T-helper 2 cell (primary cell): Measurements from ENCODE around the gene RSRP1.
A peak's percentile ranks its signal among the peaks of the same experiment; 100 is the strongest.

Experiments
- DNase-seq, 5 experiments: peaks; one replicate each; pipeline versions ENCODE4 v3.0.0 to v3.0.0-alpha.2; 2012 to 2022

RSRP1 gene

DNA sequence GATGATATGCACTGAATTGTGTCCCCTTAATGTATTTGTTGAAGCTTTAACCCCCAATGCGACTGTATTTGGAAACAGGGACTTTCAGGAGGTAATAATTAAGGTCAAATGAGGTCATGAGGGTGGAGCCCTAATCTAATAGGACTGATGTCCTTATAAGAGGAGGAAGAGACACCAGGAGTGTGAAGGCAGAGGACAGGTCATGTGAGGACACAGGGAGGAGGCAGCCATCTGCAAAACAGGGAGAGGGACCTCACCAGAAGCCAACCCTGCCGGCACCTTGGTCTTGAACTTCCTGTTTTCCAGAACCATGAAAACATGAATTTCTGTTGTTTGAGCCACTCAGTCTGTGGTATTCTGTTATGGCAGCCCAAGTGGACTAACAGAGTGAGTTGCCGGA, 30.2 kb downstream of the RSRP1 start:
- no peak for DNase-seq

- DNase-seq, result no peak
Measured at GRCh38 chr1:25216123-25216522, 31.1 kb downstream of the RSRP1 start.

DNA sequence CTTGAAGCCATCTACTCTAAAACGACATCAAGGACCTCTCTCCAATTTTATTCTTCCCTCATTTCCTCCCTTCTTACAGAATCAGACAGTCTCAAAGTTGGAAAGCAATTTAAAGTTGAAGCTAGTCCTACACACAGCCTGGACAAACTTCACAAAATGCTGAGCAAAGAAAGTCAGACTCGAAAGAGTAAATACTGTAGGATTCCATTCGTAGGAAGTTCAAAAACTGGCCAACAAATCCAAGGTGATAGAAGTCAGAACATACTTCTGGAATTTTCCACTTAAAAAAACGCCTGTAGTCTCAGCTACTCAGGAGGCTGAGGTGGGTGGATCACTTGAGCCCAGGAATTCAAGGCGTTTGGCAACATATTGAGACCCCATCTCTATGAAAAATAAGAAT, 34.5 kb downstream of the RSRP1 start:
- DNase-seq, result no peak

- no peak for DNase-seq
Measured at GRCh38 chr1:25210728-25211127, 36.5 kb downstream of the RSRP1 start.

DNA sequence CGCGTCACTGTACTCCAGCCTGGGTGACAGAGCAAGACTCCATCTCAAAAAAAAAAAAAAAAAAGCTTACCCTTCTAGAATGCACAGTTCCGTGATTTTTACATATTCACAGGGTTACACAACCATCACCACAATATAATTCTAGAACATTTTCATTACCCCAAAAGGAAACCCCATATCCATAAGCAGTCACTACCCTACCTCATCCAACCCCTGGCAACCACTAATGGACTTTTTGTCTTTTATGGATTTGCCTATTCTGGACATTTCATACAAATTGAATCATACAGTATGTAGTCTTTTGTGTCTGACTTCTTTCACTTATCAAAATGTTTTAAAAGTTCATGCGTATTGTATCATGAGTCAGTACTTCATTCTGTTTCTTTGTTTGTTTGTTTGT, 37.7 kb downstream of the RSRP1 start:
- DNase-seq, result no peak

DNA sequence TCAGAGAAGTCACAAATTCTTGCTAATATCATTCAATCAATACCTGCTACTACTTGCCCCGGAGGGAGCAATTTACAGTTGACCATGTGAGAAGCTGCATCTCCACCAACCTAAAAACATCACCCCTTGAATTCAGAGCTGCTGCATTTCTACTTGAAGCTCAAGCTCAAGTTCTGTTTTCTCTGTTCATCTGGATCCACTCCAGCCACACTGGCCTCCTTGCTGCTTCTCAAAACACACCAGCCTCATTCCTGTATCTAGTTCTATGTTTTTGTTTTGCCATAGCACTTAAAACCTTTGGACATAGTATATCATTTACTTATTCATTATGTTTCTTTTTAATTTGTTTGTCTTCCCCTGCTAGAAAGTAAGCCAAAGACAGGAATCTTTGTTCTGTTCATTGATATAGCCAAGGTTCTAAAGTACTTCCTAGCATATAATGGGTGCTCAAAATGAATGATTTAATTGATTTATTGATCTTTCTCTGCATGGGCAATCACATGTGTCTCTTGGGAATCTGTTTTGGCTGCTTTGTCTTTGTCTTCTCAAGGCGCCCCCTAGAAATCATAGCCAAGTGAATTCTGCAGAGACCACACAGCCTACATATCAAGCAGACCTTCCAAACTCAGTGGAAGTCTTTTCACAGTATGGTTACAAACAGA, 38.6 kb downstream of the RSRP1 start:
- DNase-seq, result no peak

- DNase-seq, result no peak
Measured at GRCh38 chr1:25208092-25208491, 39.2 kb downstream of the RSRP1 start.

DNA sequence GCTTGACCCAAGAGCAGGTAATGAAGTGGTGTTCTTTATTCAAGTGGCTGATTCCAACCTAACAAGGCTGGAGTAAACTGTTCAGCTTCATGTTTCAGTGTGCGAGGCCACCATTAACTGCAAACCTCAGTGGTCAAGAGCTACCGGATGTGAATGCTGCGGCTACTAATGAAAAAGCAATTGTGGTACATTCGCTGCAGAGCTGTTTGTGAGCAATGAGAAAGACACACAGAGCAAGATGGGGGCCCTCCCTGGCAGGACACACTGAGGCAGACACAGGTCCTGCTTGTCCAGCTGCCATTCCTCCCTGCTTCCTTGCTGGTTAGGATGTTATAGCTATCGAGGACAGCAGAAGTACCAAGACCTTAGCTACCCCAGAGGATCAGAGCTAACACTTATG, 41.1 kb downstream of the RSRP1 start:
- DNase-seq, result no peak

DNA sequence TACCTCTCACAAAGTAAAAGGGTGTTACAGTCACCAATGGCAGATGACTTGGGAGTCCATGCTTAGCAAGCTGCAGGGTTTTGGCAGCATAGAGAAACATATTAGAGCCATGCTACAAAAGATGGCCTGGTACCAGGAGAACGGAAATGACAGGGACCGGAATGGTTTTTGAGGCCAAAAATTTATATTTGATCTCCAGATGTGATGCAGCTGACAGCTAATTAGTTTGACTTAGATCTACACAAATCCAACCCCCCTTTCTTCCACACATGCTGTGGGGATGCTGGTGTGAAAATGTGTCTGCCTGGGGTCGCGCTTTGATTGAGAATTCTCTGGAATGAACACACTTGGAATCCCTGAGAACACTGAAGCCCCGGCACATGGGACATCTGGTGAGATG, 41.5 kb downstream of the RSRP1 start:
- DNase-seq, result no peak

DNA sequence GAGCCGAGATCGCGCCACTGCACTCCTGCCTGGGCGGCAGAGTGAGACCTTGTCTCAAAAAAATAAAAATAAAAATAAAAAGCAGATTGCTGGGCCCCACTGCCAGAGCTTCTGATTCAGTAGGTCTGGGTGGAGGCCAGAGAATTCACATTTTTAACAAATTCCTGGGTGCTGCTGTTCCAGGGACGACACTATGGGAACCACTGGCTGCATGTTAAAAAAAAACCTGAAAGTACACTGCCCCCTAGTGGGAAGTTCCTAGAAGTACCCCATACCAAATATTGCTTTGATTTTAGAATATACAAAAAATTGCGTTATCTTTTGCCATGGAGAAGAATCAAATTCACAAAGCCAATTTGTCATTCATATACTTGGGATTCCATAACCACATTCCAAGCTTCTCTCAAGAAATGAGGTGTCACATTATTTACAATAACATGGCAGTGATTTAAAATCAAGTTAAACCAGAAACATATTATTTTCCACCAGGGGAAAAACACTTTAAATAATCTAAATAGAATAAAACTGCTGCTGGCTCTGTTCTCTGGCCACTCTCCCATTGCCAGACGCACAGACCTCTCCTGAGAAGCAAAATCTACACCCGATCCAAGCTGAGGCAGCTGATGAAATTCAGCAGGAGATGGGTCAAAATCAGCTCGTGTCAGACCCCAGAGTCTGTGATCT, 42.3 kb downstream of the RSRP1 start:
- DNase-seq, result peak in 2 of 5 experiments; percentile 32 to 36

DNA sequence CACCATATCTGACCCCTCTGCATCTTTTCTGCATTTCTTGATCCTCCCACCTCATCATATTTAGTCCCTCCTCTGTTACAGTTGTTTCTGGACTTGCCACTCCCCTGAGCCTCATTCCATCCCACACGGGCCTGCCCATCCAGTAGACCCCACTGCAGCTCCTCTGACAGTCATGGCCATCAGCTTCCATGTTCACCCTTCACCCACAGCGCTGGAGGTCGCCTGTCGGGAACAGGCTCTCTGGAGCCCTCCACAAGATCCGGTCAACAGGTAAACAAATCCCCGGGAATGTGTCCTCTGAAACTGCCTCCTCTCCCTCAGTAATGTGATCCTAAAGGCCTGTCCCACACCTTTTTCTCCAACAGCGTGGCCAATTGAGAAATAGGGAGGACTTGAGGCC, 46.2 kb downstream of the RSRP1 start:
- no peak for DNase-seq

DNA sequence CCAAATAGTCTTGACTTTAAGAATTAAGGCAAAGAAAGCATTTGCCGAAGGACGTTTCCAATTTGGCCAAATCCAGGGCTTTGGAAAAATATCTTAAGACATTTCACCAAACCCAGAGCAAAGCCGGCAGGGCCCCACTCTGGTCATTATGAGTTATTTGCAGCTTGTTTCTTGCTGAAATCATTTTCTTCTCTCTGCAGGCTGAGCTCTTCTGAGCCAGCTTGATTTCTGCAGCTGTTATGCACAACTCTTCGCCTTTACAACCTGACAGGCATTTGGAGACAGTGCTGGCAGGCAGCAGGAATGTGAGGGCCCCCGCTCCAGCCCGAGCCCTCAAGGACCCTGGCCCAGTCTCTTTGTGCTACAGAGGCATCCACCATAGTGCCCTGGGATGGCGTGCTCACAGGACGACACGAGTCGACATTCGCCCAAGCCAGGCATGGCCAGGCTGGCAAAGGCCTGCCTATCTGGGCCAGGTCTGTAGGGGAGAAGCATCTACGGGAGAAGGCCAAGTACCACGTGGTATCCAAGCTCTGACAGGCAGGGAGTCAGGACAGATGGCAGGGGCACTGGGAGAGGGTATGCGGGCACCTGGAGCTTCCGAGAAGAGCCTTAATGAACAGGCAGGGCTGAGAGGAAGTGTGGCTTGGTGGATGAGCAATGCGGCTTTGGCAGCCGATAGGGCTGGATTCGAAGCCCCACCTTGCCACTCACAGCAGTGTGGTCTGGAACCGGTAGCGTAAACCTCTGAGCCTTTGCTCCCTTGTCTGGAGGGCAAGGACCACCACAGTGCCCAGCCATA, 47.2 kb downstream of the RSRP1 start:
- no peak for DNase-seq

DNA sequence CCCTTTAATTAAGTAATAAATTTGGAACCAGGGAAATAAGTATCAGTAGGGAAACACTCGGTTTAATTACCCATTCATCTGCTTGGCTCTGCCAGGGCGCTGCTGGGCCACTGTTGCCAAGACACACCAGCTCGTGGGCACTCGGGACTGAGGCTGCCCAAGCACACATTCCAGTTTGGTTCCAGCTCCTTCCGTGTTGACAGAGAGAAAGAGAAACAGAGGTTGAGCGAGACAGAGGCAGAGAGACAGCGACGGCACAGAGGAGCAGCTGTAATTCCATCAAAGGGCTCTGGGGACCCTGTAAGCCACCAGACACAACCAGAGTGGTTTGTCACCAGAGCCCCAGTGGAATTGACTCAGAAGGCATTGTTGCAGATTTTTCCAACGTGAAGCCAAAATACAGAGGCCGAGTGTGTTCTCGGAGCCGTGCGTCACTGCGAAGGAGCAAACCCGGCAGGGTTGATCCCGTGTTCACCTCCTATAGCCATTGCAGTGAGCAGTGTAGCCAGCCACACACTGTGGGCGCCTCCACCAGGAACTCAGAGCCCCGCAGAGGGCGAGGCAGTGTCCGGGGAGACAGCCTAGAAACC, 48.5 kb downstream of the RSRP1 start:
- DNase-seq, result no peak

GRCh38 chr1:25197982-25198662, 49.1 kb downstream of the RSRP1 start:
- DNase-seq, result no peak

- DNase-seq, result no peak
Measured at GRCh38 chr1:25197235-25197975, 49.8 kb downstream of the RSRP1 start.

GRCh38 chr1:25196830-25197229, 50.4 kb downstream of the RSRP1 start:
- no peak for DNase-seq

DNA sequence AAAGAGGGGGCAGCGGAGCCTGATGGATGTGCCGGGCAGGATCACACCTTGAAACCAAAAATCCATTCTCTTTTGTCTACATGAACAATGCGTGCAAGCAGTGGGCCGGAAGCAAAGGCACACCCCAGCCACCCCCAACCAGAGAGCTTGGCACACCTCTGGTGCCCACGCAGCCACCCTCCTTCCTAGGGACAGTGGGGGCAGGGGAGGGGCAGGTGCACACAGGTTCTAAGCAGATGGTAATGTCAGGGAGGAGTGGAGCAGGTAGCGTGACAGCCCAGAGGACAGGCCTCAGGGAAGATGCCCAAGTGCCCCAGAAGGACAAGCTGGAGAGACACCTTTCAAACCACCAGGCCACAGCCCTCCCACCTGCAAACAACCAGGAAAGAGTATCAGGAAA, 51.4 kb downstream of the RSRP1 start:
- DNase-seq, result no peak

DNA sequence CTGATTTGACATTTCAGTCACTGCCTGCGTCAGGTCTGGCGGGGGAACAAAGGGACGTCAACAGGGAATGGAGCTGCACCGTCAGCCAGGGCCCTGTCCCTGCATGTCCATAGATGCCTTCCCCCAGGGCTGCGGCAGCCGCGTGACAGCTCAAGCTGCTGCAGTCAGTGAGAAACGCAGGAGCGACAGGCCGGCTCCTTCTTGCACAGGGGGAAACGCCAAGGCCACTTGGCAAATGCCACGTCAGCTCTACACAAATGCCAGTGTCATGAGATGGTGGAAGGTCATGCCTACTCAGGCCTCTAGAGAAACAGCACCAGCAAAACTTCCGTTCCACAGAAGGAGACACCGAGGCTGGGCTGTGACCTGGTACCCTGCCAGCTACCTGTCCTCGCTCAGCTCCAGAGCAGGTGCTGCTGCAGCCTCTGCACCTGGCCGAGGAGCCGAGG, 52.7 kb downstream of the RSRP1 start:
- DNase-seq, result no peak

DNA sequence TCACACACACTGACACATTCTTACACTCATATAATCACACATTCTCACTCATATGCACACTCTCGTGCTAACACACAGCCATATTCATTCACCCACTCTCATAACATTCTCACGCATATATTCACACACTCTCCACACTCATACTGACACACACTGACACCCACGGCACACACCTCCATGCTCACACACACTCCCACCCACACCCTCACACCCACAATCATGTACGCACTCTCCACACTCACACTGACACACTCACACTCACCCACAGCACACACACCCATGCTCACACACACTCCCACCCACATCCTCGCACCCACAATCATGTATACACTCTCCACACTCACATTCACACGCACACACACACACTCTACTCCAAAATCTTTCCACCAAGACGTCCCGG, 53.2 kb downstream of the RSRP1 start:
- DNase-seq, result no peak

DNA sequence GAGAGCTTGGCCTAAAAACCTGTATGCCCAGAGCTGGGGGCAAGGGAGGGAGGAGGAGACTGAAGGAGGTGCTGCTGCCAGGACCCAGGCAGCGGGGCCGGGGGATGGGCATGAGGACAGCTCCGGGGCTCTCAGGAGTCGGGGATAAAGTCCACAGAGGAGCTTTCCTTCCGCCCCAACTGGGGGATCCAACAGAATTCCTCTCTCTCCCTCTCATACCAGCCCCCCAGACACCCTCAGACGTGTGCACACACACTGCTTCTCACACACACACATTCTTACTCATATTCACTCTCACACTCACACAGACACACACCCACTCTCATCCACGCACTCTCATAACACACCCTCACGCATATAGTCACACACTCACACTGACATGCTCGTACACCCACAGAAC, 54.0 kb downstream of the RSRP1 start:
- DNase-seq, result no peak
